Mucosa of gallbladder (tissue), 1 donor: ENCODE measurements around the gene ZBTB43. TPM values are rescaled to one million over a fixed set of nuclear protein-coding genes. Genes with fewer than 3 reads are reported as not detected.

Experiments
- DNase-seq: peaks from one replicate; pipeline ENCODE4 v3.0.0-alpha.2; 2020; ENCODE audit warnings: low spot score
- total RNA-seq: library from RNA; stranded (reverse); gene quantifications from one replicate; pipeline ENCODE4 v1.2.1, GENCODE V29; 2021
- donor health status: DM: no; HTN: no; CAD: no.

The ZBTB43 gene
- total RNA-seq, 1 donor from 2014 or later, result 15.0 TPM

DNA sequence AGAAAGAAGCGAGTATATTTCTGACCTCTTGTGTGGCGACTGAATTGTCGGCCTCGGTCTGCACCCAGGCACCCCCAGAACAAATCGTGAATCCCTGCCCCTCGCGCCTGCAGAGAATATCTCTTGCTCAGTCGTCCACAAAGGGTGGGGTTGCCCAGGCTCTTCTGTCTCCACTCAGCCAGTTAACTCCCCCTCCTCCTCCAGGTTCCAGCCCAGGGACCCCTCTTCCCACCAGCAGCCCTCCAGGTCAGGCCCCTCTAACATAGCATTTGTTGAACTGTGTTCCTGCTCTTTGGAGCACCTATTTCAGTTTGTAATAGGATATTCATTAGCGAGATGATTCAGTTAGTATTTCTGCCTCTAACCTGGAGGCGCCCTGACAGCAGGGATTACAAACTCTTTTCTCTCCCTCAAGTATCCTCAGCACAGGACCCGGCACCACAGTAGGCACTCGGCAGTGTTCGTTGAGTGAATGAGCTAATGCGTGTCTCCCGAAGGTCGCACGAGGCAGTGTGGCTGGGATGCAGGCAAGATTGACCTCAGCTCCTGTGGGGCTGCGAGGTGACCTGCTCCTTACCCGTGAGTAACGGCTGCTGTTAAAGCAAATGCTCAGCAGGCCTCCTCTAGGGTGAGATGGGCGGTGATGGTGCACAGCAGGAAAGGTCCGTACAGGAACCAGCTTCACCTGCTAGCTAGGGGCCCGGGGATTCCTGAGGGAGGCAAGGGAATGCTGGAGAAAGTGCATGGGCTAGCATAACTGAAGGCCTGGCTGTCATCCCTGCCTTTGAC lies 81.4 kb downstream of the ZBTB43 start:
- DNase-seq, result no peak

- DNase-seq, result no peak
Measured at GRCh38 chr9:126886897-126887296, 82.1 kb downstream of the ZBTB43 start.

Other genes with a start within 250 kb of the ZBTB43 start
- gene LMX1B, start 191.1 kb upstream of the ZBTB43 start, total RNA-seq, result 0.17 TPM
- gene ZBTB34, start 55.6 kb downstream of the ZBTB43 start, total RNA-seq, result 9.8 TPM
- gene RALGPS1, start 109.7 kb downstream of the ZBTB43 start, total RNA-seq, result 34.7 TPM